ES-I3 (cell line): Measurements from ENCODE around the gene INPP5A.
"Not testable (repeated sequence)": the region's sequence is repeated elsewhere in the genome, so short reads cannot be mapped to it uniquely, and the experiment has no call there.

ENCODE experiments used
- H3K36me3 ChIP-seq: 2 replicates; pipeline ENCODE4 v1.6.1; 2013; ENCODE audit warnings: mild to moderate bottlenecking, low read length, control low read depth, moderate library complexity; ENCODE audit not compliant: insufficient read depth
- H3K4me1 ChIP-seq: 2 replicates; pipeline ENCODE4 v1.6.1; 2013; ENCODE audit warnings: mild to moderate bottlenecking, control low read depth, low read length; ENCODE audit not compliant: insufficient read depth
- H3K9ac ChIP-seq: 2 replicates; pipeline ENCODE4 v1.6.1; 2013; ENCODE audit warnings: low read depth, mild to moderate bottlenecking, low read length, moderate library complexity
- H3K9me3 ChIP-seq: 2 replicates; pipeline ENCODE4 v1.6.1; 2013; ENCODE audit warnings: mild to moderate bottlenecking, low read length, moderate library complexity; ENCODE audit not compliant: control insufficient read depth, insufficient read depth

INPP5A gene

DNA sequence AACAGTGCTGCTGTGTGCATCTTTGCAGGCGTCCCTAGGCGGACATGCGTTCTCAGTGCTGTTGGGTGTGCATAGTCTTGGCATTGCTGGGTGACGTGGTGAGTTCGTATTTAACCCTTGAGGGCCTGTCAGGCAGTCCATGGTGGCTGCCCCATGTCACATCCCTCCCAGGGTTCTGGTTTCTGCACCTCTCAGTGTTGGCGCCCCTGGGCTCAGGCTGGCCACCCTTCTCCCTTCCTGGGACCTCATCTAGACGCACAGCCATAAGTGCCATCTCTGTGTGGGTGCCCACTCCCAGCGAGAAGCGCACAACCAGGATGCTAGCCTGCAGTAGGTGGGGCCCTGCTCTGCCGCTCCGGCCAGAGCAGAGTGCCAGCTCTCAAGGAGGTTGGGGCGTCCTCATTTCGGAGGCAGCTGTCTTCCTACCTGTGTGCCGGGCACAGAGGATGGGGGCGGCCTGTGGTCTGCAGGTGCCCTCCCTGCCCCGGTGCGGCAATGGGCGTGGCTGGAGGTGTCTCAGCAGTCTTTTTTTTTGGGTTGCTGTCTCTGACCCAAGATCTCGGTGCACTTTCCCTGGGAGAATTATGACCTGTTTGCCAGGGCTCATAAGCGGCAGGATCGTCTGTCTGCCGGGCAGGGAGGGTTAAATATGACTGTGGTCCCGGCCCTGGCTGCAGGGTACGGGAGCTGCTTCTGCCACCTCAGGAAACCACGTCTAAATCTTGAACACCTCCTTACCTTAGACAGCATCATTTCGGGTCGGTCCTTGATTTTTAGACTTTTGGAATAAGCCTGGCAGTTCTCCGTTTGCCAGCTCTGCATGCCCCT lies 6.5 kb downstream of the INPP5A start:
- H3K4me1 ChIP-seq, result peaks cover 17% of the 10 kb centered on the region
- H3K9me3 ChIP-seq, result no peaks in the 10 kb centered on the region
- no peaks in the 10 kb centered on the region for H3K36me3 ChIP-seq
- no peak overlapping the region for H3K9ac ChIP-seq

DNA sequence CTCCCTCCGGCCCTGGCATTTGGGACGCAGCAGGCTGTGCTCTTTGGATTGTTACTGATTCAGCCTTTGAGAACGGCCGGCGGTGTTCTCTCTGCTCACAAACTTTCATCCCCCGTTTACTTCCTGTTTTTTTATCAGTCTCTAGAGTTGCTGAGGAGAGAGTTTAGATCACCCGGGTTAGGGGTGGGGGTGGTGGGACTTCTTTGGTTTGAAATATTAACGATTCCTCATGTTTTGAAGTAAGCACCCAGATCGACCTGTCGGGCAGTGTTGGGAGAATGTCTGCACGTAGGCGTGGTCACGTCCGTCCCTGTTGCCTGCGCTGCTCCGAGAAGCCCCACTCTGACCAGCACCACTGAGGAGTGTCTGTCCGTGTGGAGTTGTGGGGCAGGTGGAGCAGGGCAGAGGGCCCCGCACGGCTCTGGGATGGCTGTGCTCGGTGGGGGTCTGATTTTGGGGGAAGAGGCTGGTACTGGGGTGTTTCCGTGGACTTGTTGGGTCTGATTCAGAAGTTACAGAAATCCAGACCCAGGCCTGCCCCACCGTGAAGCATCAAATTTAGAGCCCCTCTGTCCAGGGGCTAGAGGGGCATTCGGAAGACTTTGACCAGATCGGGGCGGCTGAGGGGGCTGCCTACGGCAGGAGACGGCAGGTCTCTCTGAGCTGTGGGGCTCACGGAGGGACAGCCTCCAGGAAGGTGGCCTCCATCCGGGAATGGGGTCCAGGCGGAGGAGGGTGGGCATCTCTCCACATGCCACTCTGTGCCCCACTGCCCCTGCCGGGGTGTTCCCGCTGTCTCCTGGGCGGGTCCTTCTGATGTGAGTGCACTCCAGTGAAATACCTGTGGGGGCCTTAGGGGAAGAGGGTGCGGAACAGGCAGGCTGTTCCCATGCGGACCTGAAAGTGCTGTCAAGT lies 7.4 kb downstream of the INPP5A start:
- Histone ChIP-seq H3K9ac (no peak overlapping the region), H3K36me3 (no peaks in the 10 kb centered on the region), H3K9me3 (no peaks in the 10 kb centered on the region), H3K4me1 (peaks cover 16% of the 10 kb centered on the region)

DNA sequence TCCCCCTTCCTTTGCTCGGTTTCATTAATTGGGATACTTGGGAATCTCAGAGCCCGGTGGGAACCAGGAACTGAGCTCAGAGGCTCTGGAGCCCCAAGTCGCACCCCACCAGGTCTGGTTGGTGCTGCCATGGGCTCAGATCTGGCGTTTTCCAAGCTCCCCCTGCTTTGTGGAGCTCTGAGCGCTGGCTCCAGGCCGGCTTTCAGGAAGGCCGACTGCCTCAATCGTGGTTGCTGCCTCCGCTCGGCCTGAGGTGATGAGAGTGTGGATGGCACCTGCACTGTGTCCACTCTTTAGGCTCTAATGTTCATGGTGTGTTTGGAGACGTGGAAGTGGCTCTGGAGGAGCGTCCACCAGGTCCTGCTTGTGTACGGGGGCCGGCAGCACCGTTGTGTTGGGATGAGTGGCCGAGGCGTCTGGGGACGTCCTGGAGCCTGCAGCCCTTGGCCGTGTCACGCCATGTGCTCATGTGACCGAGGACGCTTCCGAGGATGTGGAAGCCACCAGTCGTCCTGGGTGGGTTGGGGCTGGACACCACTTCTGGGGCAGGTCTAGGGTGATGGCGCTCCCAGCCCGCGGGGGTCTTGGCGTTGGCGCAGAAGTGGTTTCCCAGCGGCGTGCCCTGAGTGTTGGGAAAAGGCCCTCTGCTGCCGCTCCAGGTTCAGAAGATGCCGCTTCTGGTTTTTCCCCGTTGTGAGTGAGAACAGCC lies 8.2 kb downstream of the INPP5A start:
- Histone ChIP-seq H3K4me1 (peaks cover 11% of the 10 kb centered on the region; the same call in 1 of the 2 replicates), H3K9ac (no peak overlapping the region), H3K9me3 (no peaks in the 10 kb centered on the region), H3K36me3 (no peaks in the 10 kb centered on the region)

DNA sequence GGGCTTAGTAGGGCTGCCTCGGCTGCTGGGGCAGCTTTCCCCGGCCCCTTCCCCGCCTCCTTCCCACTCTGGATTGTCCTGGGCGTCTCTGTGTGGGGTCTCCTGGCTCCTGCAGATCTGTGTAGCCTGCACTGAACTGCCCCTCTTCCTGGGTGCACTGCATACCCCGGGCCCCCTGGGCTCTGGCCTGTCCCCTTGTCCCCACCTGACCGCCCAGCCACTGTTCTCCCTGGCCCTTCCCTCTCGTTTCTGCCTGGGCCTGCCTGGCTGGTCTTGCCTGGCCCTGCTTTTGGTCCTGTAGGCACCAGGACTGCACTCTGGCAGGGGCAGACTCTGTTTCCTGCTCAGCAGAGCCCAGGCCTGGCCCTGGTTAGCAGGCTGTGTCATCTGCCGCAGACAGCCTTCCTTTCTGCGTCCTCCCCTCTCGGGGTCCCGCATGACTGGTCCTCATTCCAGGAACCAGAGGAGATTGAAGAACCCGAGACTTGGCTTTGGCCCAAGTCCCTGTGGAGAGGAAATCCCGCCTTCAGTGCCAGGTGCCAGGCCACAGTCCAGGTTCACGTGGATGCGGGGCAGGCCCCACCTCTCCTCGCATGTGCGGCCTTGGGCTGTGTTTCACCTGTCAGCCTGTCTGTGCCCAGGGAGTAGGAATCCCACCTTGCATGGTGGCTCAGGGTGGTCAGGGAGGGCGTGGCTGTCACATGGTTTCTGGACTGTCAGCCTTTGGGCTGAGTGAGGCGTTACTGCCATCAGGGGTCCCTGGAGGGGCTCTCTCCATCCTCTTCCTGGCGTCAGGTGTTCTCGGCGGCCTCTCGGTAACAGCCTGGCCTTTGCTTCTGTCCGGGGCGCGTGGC lies 9.2 kb downstream of the INPP5A start:
- Histone ChIP-seq H3K4me1 (peaks cover 6% of the 10 kb centered on the region; the same call in 1 of the 2 replicates), H3K9me3 (no peaks in the 10 kb centered on the region), H3K9ac (no peak overlapping the region), H3K36me3 (no peaks in the 10 kb centered on the region)

DNA sequence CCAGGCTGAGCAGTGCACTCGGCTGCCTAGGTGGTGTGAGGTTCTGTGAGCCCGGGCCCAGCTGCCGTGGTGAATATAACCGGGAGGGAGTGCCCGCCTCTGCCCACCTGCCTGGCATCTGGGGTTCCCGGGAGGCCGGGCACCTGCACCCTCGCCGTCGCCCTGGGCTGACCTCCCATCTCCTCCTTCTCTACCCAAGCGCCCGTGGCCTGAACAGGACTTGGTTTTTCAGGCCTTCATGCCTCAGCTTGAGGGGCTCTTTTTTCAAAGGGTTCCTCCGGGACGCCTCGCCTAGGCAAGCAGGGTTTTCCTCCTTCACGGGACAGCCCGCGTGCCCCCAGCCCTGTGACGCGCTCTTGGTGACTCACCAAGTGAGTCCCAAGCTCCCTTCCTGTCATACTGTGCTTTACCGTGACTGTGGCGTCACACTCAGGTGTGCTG lies 9.9 kb downstream of the INPP5A start:
- Histone ChIP-seq H3K4me1 (no peaks in the 10 kb centered on the region; the same call in 1 of the 2 replicates), H3K36me3 (no peaks in the 10 kb centered on the region), H3K9me3 (no peaks in the 10 kb centered on the region), H3K9ac (no peak overlapping the region)

- no peaks in the 10 kb centered on the region for H3K36me3 ChIP-seq
- H3K4me1 ChIP-seq, result no peaks in the 10 kb centered on the region; the same call in 1 of the 2 replicates
- H3K9ac ChIP-seq, result no peak overlapping the region
- no peaks in the 10 kb centered on the region for H3K9me3 ChIP-seq
Measured at GRCh38 chr10:132548106-132548823, 10.7 kb downstream of the INPP5A start.

DNA sequence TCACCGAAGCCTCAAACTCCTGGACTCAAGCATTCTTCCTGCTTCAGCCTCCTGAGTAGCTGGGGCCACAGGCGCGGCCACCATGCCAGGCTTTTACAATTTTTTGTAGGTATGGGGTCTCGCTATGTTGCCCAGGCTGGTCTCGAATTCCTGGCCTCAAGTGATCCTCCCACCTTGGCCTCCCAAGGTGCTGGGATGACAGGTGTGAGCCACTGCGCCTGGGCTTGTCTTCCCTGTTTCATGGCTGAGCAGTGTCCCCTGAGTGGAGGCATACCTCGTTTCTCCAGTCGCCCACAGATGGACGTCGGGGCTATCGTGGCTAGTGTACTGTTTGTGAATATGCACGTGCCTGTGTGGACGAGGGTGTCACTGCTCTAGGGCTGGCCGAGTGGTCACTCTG lies 11.3 kb downstream of the INPP5A start:
- Histone ChIP-seq H3K9ac (no peak overlapping the region), H3K36me3 (no peaks in the 10 kb centered on the region), H3K4me1 (no peaks in the 10 kb centered on the region; the same call in 1 of the 2 replicates), H3K9me3 (no peaks in the 10 kb centered on the region)

- no peak overlapping the region for H3K9ac ChIP-seq
- H3K4me1 ChIP-seq, result no peaks in the 10 kb centered on the region; the same call in 1 of the 2 replicates
- H3K36me3 ChIP-seq, result no peaks in the 10 kb centered on the region
- no peaks in the 10 kb centered on the region for H3K9me3 ChIP-seq
Measured at GRCh38 chr10:132549371-132549770, 11.8 kb downstream of the INPP5A start.

- no peaks in the 10 kb centered on the region for H3K36me3 ChIP-seq
- H3K9ac ChIP-seq, result no peak overlapping the region
- H3K4me1 ChIP-seq, result no peaks in the 10 kb centered on the region
Measured at GRCh38 chr10:132550366-132551092, 12.9 kb downstream of the INPP5A start.

DNA sequence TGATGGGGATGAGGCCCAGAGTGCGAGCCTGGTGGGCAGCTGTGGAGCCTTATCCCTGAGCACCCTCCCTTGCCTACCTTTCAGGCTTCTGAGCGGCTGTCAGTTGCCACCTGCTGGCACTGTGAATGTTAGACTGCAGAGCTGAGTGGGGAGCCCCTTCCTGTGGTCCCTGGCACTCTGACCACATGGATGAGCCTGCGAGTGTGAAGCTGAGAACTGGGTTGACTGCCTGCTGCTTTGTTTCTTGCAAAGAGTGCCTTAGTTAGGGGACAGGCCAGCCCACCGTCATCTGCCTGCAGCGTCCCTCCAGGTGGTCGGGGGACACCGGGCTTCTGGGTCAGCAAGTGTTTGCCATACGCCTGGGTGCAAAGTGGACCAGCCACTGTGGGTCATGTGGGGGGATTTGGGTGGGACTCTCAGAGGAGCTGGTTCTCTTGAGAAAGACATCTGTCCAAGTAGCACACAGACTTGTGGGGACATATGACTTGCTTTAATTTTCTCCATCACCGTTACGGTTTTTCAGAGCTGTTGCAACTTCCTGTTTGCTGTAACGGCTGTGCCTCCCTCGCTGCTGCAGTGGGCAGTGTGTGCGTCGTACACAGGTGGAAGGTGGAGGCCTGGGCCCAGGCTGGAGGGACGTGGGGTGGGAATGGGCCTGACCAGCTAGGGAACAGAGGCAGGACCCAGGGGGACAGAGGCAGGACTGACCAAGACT lies 13.7 kb downstream of the INPP5A start:
- no peaks in the 10 kb centered on the region for H3K36me3 ChIP-seq
- H3K9ac ChIP-seq, result no peak overlapping the region
- H3K4me1 ChIP-seq, result no peaks in the 10 kb centered on the region

More at GRCh38 chr10:132550366-132551092, 12.9 kb downstream of the INPP5A start:
- no peaks in the 10 kb centered on the region for H3K9me3 ChIP-seq

GRCh38 chr10:132551808-132552130 lies 14.2 kb downstream of the INPP5A start:
- no peaks in the 10 kb centered on the region for H3K9me3 ChIP-seq
- no peak overlapping the region for H3K9ac ChIP-seq
- no peaks in the 10 kb centered on the region for H3K36me3 ChIP-seq
- H3K4me1 ChIP-seq, result no peaks in the 10 kb centered on the region

More for the DNA sequence above, 13.7 kb downstream of the INPP5A start:
- H3K9me3 ChIP-seq, result no peaks in the 10 kb centered on the region

DNA sequence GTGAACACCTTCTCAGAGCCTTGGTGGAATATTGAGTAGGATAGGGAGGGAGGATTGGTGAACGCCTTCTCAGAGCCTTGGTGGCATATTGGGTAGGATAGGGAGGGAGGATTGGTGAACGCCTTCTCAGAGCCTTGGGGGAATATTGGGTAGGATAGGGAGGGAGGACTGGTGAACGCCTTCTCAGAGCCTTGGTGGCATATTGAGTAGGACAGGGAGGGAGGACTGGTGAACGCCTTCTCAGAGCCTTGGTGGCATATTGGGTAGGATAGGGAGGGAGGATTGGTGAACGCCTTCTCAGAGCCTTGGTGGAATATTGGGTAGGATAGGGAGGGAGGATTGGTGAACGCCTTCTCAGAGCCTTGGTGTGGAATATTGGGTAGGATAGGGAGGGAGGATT lies 15.0 kb downstream of the INPP5A start:
- H3K9ac ChIP-seq, H3K4me1 ChIP-seq, H3K9me3 ChIP-seq, H3K36me3 ChIP-seq: not testable (repeated sequence)
